Caco-2 (cell line): ENCODE results near the gene BATF2. TPM values are rescaled to one million over a fixed set of nuclear protein-coding genes. Genes with fewer than 3 reads are reported as not detected.

Experiments
- BruUV-seq: library from RNA; stranded (reverse); fragments of 400-500 nt; replicated peaks from 2 replicates; lab custom pipeline; 2021; lab: Mats Ljungman, UMichigan
- CTCF ChIA-PET: fragments of 300-600 bp; sonication (Branson Sonifier 250); formaldehyde crosslinking; loops from one replicate; lab custom pipeline; 2022; ENCODE audit warnings: antibody characterized with exemption; lab: Charles Lee
- POLR2A ChIA-PET: fragments of 300-600 bp; sonication (Branson Sonifier 250); formaldehyde crosslinking; loops from one replicate; lab custom pipeline; 2022; ENCODE audit warnings: antibody characterized with exemption; lab: Charles Lee
- DNase-seq, 2 experiments: peaks; one replicate each; pipeline versions ENCODE4 v3.0.0 to v3.0.0-alpha.2; 2020 to 2022
- H3K27me3 ChIP-seq: replicated peaks from 2 replicates; pipeline ENCODE4 v1.6.0; 2011; ENCODE audit warnings: low read length; ENCODE audit not compliant: control insufficient read depth, insufficient read depth
- H3K36me3 ChIP-seq: 2 replicates; pipeline ENCODE4 v1.5.1; 2011; ENCODE audit warnings: low read length; ENCODE audit not compliant: control insufficient read depth, insufficient read depth
- H3K4me1 ChIP-seq: fragments of 250-450 bp; sonication (Bioruptor Pico); 2 replicates; pipeline ENCODE4 v1.5.1; 2020; ENCODE audit warnings: mild to moderate bottlenecking
- H3K4me3 ChIP-seq: 2 replicates; pipeline ENCODE4 v1.5.1; 2011; ENCODE audit warnings: low read depth, mild to moderate bottlenecking, control low read depth, low read length
- H3K9me3 ChIP-seq: fragments of 250-450 bp; sonication (Bioruptor Pico); 2 replicates; pipeline ENCODE4 v1.5.1; 2020; ENCODE audit warnings: mild to moderate bottlenecking, moderate library complexity
- H3K27ac Mint-ChIP-seq: one replicate; pipeline ENCODE4 v1.8.0; 2022; ENCODE audit warnings: mixed read lengths; ENCODE audit not compliant: unreplicated experiment
- H3K27me3 Mint-ChIP-seq: one replicate; pipeline ENCODE4 v1.8.0; 2022; ENCODE audit warnings: mixed read lengths; ENCODE audit not compliant: insufficient read depth, unreplicated experiment
- H3K36me3 Mint-ChIP-seq: one replicate; pipeline ENCODE4 v1.8.0; 2022; ENCODE audit warnings: mild to moderate bottlenecking, mixed read lengths; ENCODE audit not compliant: insufficient read depth, unreplicated experiment
- H3K4me1 Mint-ChIP-seq: one replicate; pipeline ENCODE4 v1.8.0; 2022; ENCODE audit warnings: low read depth, mixed read lengths; ENCODE audit not compliant: unreplicated experiment
- H3K4me3 Mint-ChIP-seq: one replicate; pipeline ENCODE4 v1.8.0; 2022; ENCODE audit warnings: mild to moderate bottlenecking, moderate library complexity, mixed read lengths; ENCODE audit not compliant: unreplicated experiment
- H3K9me3 Mint-ChIP-seq: one replicate; pipeline ENCODE4 v1.8.0; 2022; ENCODE audit warnings: mixed read lengths; ENCODE audit not compliant: unreplicated experiment
- intact Hi-C: fragments of 100-400 bp; cut with micrococcal nuclease; formaldehyde crosslinking; loops from one replicate; pipeline ENCODE4 v1.10.0; 2022; ENCODE audit not compliant: unreplicated experiment
- total RNA-seq: library from RNA; stranded (reverse); gene quantifications from 2 replicates; pipeline ENCODE4 v1.2.3, GENCODE V29; 2022
- TF ChIP-seq, protein P1 (sequence below), 2 experiments: fragments of 200-600 bp in 1 of 2; IDR thresholded peaks; 1 replicate in 1 of 2; 2 replicates in 1 of 2; pipeline versions ENCODE4 v1.5.1 to v1.8.0; 2011 to 2022; ENCODE audit warnings: antibody characterized with exemption in 1 of 2, control low read depth in 1 of 2, inconsistent platforms in 1 of 2, low read depth in 1 of 2, low read length in 1 of 2, mild to moderate bottlenecking in 1 of 2, moderate library complexity in 1 of 2; ENCODE audit not compliant: insufficient read depth in 1 of 2, severe bottlenecking in 1 of 2, unreplicated experiment in 1 of 2

BATF2 gene
- total RNA-seq, 1 experiment from 2014 or later: 0.79 TPM

GRCh38 chr11:64969209-64969608, 27.6 kb downstream of the BATF2 start:
- Mint-ChIP-seq H3K4me3 (no peak overlapping the region), H3K4me1 (no peaks in the 10 kb centered on the region), H3K9me3 (no peaks in the 10 kb centered on the region), H3K36me3 (no peaks in the 10 kb centered on the region), H3K27me3 (no peaks in the 10 kb centered on the region), H3K27ac (no peak overlapping the region)
- no peaks in the 10 kb centered on the region for H3K27me3 ChIP-seq
- TF ChIP-seq, protein P1, sequence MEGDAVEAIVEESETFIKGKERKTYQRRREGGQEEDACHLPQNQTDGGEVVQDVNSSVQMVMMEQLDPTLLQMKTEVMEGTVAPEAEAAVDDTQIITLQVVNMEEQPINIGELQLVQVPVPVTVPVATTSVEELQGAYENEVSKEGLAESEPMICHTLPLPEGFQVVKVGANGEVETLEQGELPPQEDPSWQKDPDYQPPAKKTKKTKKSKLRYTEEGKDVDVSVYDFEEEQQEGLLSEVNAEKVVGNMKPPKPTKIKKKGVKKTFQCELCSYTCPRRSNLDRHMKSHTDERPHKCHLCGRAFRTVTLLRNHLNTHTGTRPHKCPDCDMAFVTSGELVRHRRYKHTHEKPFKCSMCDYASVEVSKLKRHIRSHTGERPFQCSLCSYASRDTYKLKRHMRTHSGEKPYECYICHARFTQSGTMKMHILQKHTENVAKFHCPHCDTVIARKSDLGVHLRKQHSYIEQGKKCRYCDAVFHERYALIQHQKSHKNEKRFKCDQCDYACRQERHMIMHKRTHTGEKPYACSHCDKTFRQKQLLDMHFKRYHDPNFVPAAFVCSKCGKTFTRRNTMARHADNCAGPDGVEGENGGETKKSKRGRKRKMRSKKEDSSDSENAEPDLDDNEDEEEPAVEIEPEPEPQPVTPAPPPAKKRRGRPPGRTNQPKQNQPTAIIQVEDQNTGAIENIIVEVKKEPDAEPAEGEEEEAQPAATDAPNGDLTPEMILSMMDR (IDR thresholded peaks at IDR 0.05; ENCODE audit: insufficient read depth in 1 of 2, low read depth in 1 of 2, low read length in 1 of 2, severe bottlenecking in 1 of 2, unreplicated experiment in 1 of 2): no peak
- H3K4me3 ChIP-seq: no peak overlapping the region
- intact Hi-C loops: no loop called here
- DNase-seq: no peak
- CTCF ChIA-PET: interaction anchor here (0.6 to 0.7 kb wide), 2 partner anchors 45 to 50 kb away, joined by 4 read pairs; no protein-coding TSS in a partner anchor
- POLR2A ChIA-PET: interaction anchor here (0.7 kb wide), 1 partner anchor 228 kb away, joined by 5 read pairs; no protein-coding TSS in a partner anchor
- H3K36me3 ChIP-seq: no peaks in the 10 kb centered on the region
- no TSS peak for BruUV-seq
- no peaks in the 10 kb centered on the region for H3K9me3 ChIP-seq
- 0 out of 2 replicates have a peak, but pooled peaks cover 4% of the 10 kb centered on the region for H3K4me1 ChIP-seq

- POLR2A ChIA-PET: no interaction called here
- DNase-seq: no peak
- TF ChIP-seq, protein P1 (IDR thresholded peaks at IDR 0.05; ENCODE audit: insufficient read depth in 1 of 2, low read depth in 1 of 2, low read length in 1 of 2, severe bottlenecking in 1 of 2, unreplicated experiment in 1 of 2): no peak
- CTCF ChIA-PET: no interaction called here
- Mint-ChIP-seq H3K27me3 (no peaks in the 10 kb centered on the region), H3K4me1 (no peaks in the 10 kb centered on the region), H3K27ac (no peak overlapping the region), H3K4me3 (no peak overlapping the region), H3K36me3 (no peaks in the 10 kb centered on the region), H3K9me3 (no peaks in the 10 kb centered on the region)
- no peak overlapping the region for H3K4me3 ChIP-seq
- no peaks in the 10 kb centered on the region for H3K9me3 ChIP-seq
- 0 out of 2 replicates have a peak, but pooled peaks cover 4% of the 10 kb centered on the region for H3K4me1 ChIP-seq
- intact Hi-C loops: no loop called here
- no TSS peak for BruUV-seq
- no peaks in the 10 kb centered on the region for H3K27me3 ChIP-seq
- H3K36me3 ChIP-seq: no peaks in the 10 kb centered on the region
Measured at GRCh38 chr11:64967375-64967774, 29.4 kb downstream of the BATF2 start.

- TF ChIP-seq, protein P1 (IDR thresholded peaks at IDR 0.05; ENCODE audit: insufficient read depth in 1 of 2, low read depth in 1 of 2, low read length in 1 of 2, severe bottlenecking in 1 of 2, unreplicated experiment in 1 of 2): no peak
- Mint-ChIP-seq H3K9me3 (no peaks in the 10 kb centered on the region), H3K4me1 (no peaks in the 10 kb centered on the region), H3K36me3 (no peaks in the 10 kb centered on the region), H3K4me3 (no peak overlapping the region), H3K27ac (no peak overlapping the region), H3K27me3 (no peaks in the 10 kb centered on the region)
- CTCF ChIA-PET: no interaction called here
- DNase-seq: no peak
- no peak overlapping the region for H3K4me3 ChIP-seq
- H3K4me1 ChIP-seq: 0 out of 2 replicates have a peak, but pooled peaks cover 4% of the 10 kb centered on the region
- no peaks in the 10 kb centered on the region for H3K27me3 ChIP-seq
- no peaks in the 10 kb centered on the region for H3K9me3 ChIP-seq
- POLR2A ChIA-PET: no interaction called here
- intact Hi-C loops: no loop called here
- no peaks in the 10 kb centered on the region for H3K36me3 ChIP-seq
- BruUV-seq: no TSS peak
Measured at GRCh38 chr11:64963072-64963631, 33.6 kb downstream of the BATF2 start.
